Spleen (tissue), 11 donors: Measurements from ENCODE around the gene TMEM150C. TPM values are rescaled to one million over a fixed set of nuclear protein-coding genes. Genes with fewer than 3 reads are reported as not detected.

Experiments
- DNase-seq: peaks from one replicate; pipeline ENCODE4 v3.0.0-alpha.2; 2020
- H3K27ac ChIP-seq, 8 donors: fragments of 200-600 bp; sonication (generic) in 7 of 8; 1 replicate in 4 of 8; 2 replicates in 4 of 8; pipeline versions ENCODE4 v1.5.0 to v1.8.0; 2016 to 2021; ENCODE audit warnings: inconsistent platforms in 4 of 8, mild to moderate bottlenecking in 4 of 8, moderate library complexity in 1 of 8
- H3K27me3 ChIP-seq, 7 donors: fragments of 200-600 bp; sonication (generic) in 6 of 7; replicated peaks in 1 of 7; 1 replicate in 4 of 7; 2 replicates in 3 of 7; pipeline versions ENCODE4 v1.5.0 to v1.8.0; 2016 to 2021; ENCODE audit warnings: inconsistent platforms in 3 of 7, mild to moderate bottlenecking in 1 of 7
- H3K36me3 ChIP-seq, 6 donors: fragments of 200-600 bp; sonication (generic) in 5 of 6; 1 replicate in 4 of 6; 2 replicates in 2 of 6; pipeline versions ENCODE4 v1.5.0 to v1.8.0; 2016 to 2021; ENCODE audit warnings: inconsistent platforms in 2 of 6
- H3K4me1 ChIP-seq, 6 donors: fragments of 200-600 bp; sonication (generic) in 5 of 6; 1 replicate in 3 of 6; 2 replicates in 3 of 6; pipeline versions ENCODE4 v1.5.0 to v1.8.0; 2016 to 2021; ENCODE audit warnings: inconsistent platforms in 3 of 6
- H3K4me3 ChIP-seq, 8 donors: fragments of 200-600 bp; sonication (generic) in 7 of 8; 1 replicate in 4 of 8; 2 replicates in 4 of 8; pipeline versions ENCODE4 v1.5.0 to v1.8.0; 2016 to 2021; ENCODE audit warnings: inconsistent platforms in 4 of 8, mild to moderate bottlenecking in 4 of 8, moderate library complexity in 2 of 8
- H3K9me3 ChIP-seq, 8 donors: fragments of 200-600 bp; sonication (generic) in 7 of 8; 1 replicate in 4 of 8; 2 replicates in 4 of 8; pipeline versions ENCODE4 v1.5.0 to v1.8.0; 2016 to 2021; ENCODE audit warnings: inconsistent platforms in 4 of 8
- CTCF ChIP-seq, 11 experiments: fragments of 200-600 bp in 7 of 11; fragments of 450-650 bp in 4 of 11; sonication (generic) in 4 of 11; IDR thresholded peaks in 8 of 11; conservative IDR thresholded peaks in 3 of 11; 1 replicate in 7 of 11; 2 replicates in 4 of 11; pipeline versions ENCODE4 v1.4.0 to v1.8.0; 2016 to 2021; ENCODE audit warnings: antibody characterized with exemption in 11 of 11, inconsistent platforms in 4 of 11, mild to moderate bottlenecking in 1 of 11
- POLR2A ChIP-seq, 3 donors: fragments of 450-650 bp; IDR thresholded peaks; one replicate each; pipeline ENCODE4 v1.5.1; 2017; ENCODE audit warnings: antibody characterized with exemption in 3 of 3, mild to moderate bottlenecking in 1 of 3
- POLR2AphosphoS5 ChIP-seq, 3 donors: sonication (generic); formaldehyde crosslinking; IDR thresholded peaks; one replicate each; pipeline ENCODE4 v1.5.1; 2017; ENCODE audit warnings: antibody characterized with exemption in 3 of 3
- WGBS, 5 donors: extraction: QIAGEN DNeasy Blood & Tissue Kit in 3 of 5; methylation state at CpG; one replicate each; pipeline versions ENCODE4 v1.1.5 to v1.1.7; 2013 to 2018; 5-methylcytosine and 5-hydroxymethylcytosine counted together
- intact Hi-C: fragments of 100-400 bp; cut with DNase I; formaldehyde crosslinking; loops from one replicate; pipeline ENCODE4 v1.15.0; 2023; ENCODE audit warnings: low total_unique reads
- polyA plus RNA-seq, 3 donors: library from polyadenylated mRNA; stranded (reverse); fragments of 200-250 nt; gene quantifications; one replicate each; pipeline ENCODE4 v1.2.1, GENCODE V29; 2013
- total RNA-seq, 7 donors: library from RNA; depleted of rRNA in 3 of 7; stranded (reverse); fragments of >200 nt in 3 of 7; fragmentation: NEBNext Ultra II Directional in 4 of 7; extraction: Animal tissue kit (Norgen Biotek cat#: 25700) in 4 of 7; gene quantifications; one replicate each; pipeline versions ENCODE4 v1.1.0 to v1.2.1, GENCODE V29; 2016 to 2021
- donor health status: healthy with polysubstance abuse.
- donor health status: DM: no; HTN: no; CAD: no; lungs with moderate emphysema.
- donor health status: DM: no; HTN: no; CAD: no.
- donor health status: Bipolar disorder and iron deficiency.
- donor health status: healthy.
- donor health status: DM: no; HTN: no; CAD: no.
- donor health status: DM: yes; HTN: yes; CAD: no.

Gene TMEM150C
- total and polyA plus RNA-seq, 10 donors = 3.6 to 26.0 (median 9.4) TPM

DNA sequence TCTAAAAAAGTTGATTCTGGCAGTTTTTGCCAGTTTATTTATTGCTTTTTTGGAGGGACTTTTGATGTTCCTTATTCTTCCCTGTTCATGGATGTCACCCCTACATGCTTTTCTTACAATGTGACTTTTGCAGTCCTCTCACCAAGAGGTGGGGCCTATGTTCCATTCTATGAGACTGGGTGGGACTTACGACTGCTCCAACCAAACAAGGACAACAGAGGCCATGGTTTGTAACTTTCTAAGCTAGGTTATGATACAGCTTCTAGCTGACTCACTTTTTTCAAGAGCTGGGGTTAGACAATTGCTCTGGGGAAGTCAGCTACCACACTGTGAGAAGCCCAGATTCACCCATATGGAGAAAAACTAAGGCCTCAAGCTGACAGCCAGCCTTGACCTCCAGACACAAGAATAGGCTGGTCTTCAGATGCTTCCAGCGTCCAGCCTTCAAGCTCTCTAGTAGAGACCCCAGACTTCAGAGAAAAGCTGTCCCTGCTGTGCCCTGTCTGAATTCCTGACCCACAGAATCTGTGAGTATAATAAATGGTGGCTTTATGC, 91.9 kb downstream of the TMEM150C start:
- Histone ChIP-seq H3K4me1 (no peaks in the 10 kb centered on the region), H3K36me3 (peaks cover 0 to 6% (median 0%) of the 10 kb centered on the region in 6 donors), H3K9me3 (no peaks in the 10 kb centered on the region), H3K4me3 (no peak overlapping the region), H3K27ac (no peak overlapping the region), H3K27me3 (no peaks in the 10 kb centered on the region)
- no peak for DNase-seq
- intact Hi-C loops = no loop called here
- WGBS, 5 donors = 68 to 82% (median 75%) methylated on average over 2 of the region's 2 CpGs
- TF ChIP-seq POLR2AphosphoS5 (IDR thresholded peaks at IDR 0.05) = no peak
- TF ChIP-seq POLR2A (IDR thresholded peaks at IDR 0.05) = no peak
- TF ChIP-seq CTCF (IDR thresholded peaks at IDR 0.05 in 8 of 11, conservative IDR thresholded peaks at IDR 0.05 in 3 of 11) = no peak

- TF ChIP-seq POLR2A (IDR thresholded peaks at IDR 0.05) = no peak
- no peak for TF ChIP-seq POLR2AphosphoS5 (IDR thresholded peaks at IDR 0.05)
- TF ChIP-seq CTCF (IDR thresholded peaks at IDR 0.05 in 8 of 11, conservative IDR thresholded peaks at IDR 0.05 in 3 of 11) = no peak
- H3K4me1 ChIP-seq = peaks cover 0 to 8% (median 3%) of the 10 kb centered on the region in 6 donors
- H3K27me3 ChIP-seq = no peaks in the 10 kb centered on the region
- peaks cover 0 to 14% (median 0%) of the 10 kb centered on the region in 6 donors for H3K36me3 ChIP-seq
- no peaks in the 10 kb centered on the region for H3K9me3 ChIP-seq
- intact Hi-C loops = no loop called here
- 61 to 81% (median 69%) methylated on average over 3 of the region's 3 CpGs for WGBS, 5 donors
- no peak overlapping the region for H3K4me3 ChIP-seq
- H3K27ac ChIP-seq = no peak overlapping the region
- DNase-seq = no peak
These were observed 94.3 kb downstream of the TMEM150C start for GRCh38 chr4:82467471-82467870.

DNA sequence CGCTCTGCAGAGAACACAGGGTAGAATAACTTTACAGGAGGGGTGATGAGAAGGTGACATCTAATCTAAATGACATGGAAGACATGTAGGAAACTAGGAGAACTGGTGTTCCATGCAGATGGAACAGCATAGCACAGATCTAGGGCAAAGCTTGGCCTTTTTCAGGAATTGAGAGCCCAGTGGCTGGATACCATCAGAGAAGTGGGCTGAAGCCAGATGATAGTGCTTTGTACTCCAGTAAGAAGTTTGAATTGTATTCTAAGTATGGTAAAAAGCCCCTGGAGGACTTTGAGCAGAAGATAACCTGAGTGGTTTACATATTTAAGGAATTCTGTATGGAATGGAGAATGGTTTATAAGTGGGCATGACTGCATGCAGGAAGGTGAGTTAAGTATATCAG, 98.6 kb downstream of the TMEM150C start:
- WGBS, 5 donors = 96 to 100% (median 98%) methylated on average over 1 of the region's 1 CpG
- intact Hi-C loops = loop anchor here (5.0 kb wide), 1 partner anchor 274 kb away; no protein-coding TSS in a partner anchor

More for the DNA sequence above, 98.6 kb downstream of the TMEM150C start:
- no peak for DNase-seq
- no peaks in the 10 kb centered on the region for H3K27me3 ChIP-seq
- no peak overlapping the region for H3K27ac ChIP-seq
- no peak overlapping the region for H3K4me3 ChIP-seq
- peaks cover 0 to 14% (median 7%) of the 10 kb centered on the region in 6 donors for H3K4me1 ChIP-seq
- TF ChIP-seq POLR2A (IDR thresholded peaks at IDR 0.05) (no peak), POLR2AphosphoS5 (IDR thresholded peaks at IDR 0.05) (no peak), CTCF (IDR thresholded peaks at IDR 0.05 in 8 of 11, conservative IDR thresholded peaks at IDR 0.05 in 3 of 11) (no peak)
- no peaks in the 10 kb centered on the region for H3K9me3 ChIP-seq
- peaks cover 0 to 43% (median 22%) of the 10 kb centered on the region in 6 donors for H3K36me3 ChIP-seq
